Superior temporal gyrus (tissue), 1 donor: Measurements from ENCODE around the gene ATAD3C.
"Not testable (repeated sequence)": the region's sequence is repeated elsewhere in the genome, so short reads cannot be mapped to it uniquely, and the experiment has no call there.

ENCODE experiments used
- DNase-seq: peaks from one replicate; pipeline ENCODE4 v3.0.0-alpha.2; 2016; ENCODE audit errors: extremely low spot score

ATAD3C gene

GRCh38 chr1:1446631-1447030 lies 2.9 kb upstream of the ATAD3C start:
- DNase-seq, result not testable (repeated sequence)

- not testable (repeated sequence) for DNase-seq
Observed at GRCh38 chr1:1450616-1451015, 1.1 kb downstream of the ATAD3C start.

GRCh38 chr1:1451696-1452364 lies 2.3 kb downstream of the ATAD3C start:
- DNase-seq, result no peak

- not testable (repeated sequence) for DNase-seq
Observed at GRCh38 chr1:1452365-1452739, 2.9 kb downstream of the ATAD3C start.

- no peak for DNase-seq
Observed at GRCh38 chr1:1452882-1453281, 3.4 kb downstream of the ATAD3C start.

GRCh38 chr1:1454286-1455056 lies 5.0 kb downstream of the ATAD3C start:
- not testable (repeated sequence) for DNase-seq

GRCh38 chr1:1455366-1455884 lies 5.9 kb downstream of the ATAD3C start:
- DNase-seq, result no peak

- DNase-seq, result not testable (repeated sequence)
Observed at GRCh38 chr1:1455934-1456333, 6.4 kb downstream of the ATAD3C start.

- not testable (repeated sequence) for DNase-seq
Observed at GRCh38 chr1:1456683-1457255, 7.3 kb downstream of the ATAD3C start.

GRCh38 chr1:1459156-1459555 lies 9.7 kb downstream of the ATAD3C start:
- DNase-seq, result not testable (repeated sequence)

GRCh38 chr1:1459711-1460110 lies 10.2 kb downstream of the ATAD3C start:
- DNase-seq, result not testable (repeated sequence)

- DNase-seq, result no peak
Observed at GRCh38 chr1:1460540-1461130, 11.1 kb downstream of the ATAD3C start.

GRCh38 chr1:1461721-1462317 lies 12.3 kb downstream of the ATAD3C start:
- no peak for DNase-seq

- no peak for DNase-seq
Observed at GRCh38 chr1:1462318-1462966, 13.0 kb downstream of the ATAD3C start.

- DNase-seq, result no peak
Observed at GRCh38 chr1:1463312-1463711, 13.8 kb downstream of the ATAD3C start.

GRCh38 chr1:1468196-1468985 lies 18.9 kb downstream of the ATAD3C start:
- not testable (repeated sequence) for DNase-seq

GRCh38 chr1:1470626-1471388 lies 21.3 kb downstream of the ATAD3C start:
- DNase-seq, result no peak

- peak; percentile 95 for DNase-seq
Observed at GRCh38 chr1:1471389-1472052, 22.0 kb downstream of the ATAD3C start, which contains the start of gene ATAD3B. ATAD3B (plus strand) TSS chr1:1471765; CDS start chr1:1471885, 120 bp downstream.
